Esophagus mucosa (tissue), 1 donor: ENCODE measurements around the gene LOC101059915.

ENCODE experiments used
- ATAC-seq: fragments of 200-7000 bp; cut with Tn5 transposase; one replicate; pipeline ENCODE4 v1.9.1; 2020
- donor health status: DM: yes; HTN: yes; CAD: no.

The LOC101059915 gene

GRCh38 chrX:71667328-71668247, at the start of gene LOC101059915:
Gene LOC101059915 (plus strand): TSS chrX:71667546.
- ATAC-seq = no peak

- ATAC-seq = no peak
These were observed 49.6 kb upstream of the LOC101059915 start for GRCh38 chrX:71617742-71618141.

GRCh38 chrX:71618303-71618721, 49.0 kb upstream of the LOC101059915 start, which contains the start of gene CXCR3:
Gene CXCR3 (minus strand): TSS chrX:71618511. CDS start chrX:71618449, 62 bp downstream.
- ATAC-seq = no peak

GRCh38 chrX:71618787-71619186, 48.6 kb upstream of the LOC101059915 start:
- no peak for ATAC-seq

- ATAC-seq = no peak
These were observed 48.2 kb upstream of the LOC101059915 start for GRCh38 chrX:71619193-71619592.

- no peak for ATAC-seq
These were observed 47.4 kb upstream of the LOC101059915 start for GRCh38 chrX:71619986-71620385.

- no peak for ATAC-seq
These were observed 45.7 kb upstream of the LOC101059915 start for GRCh38 chrX:71621603-71622002.

GRCh38 chrX:71622032-71622575, 45.2 kb upstream of the LOC101059915 start:
- no peak for ATAC-seq

GRCh38 chrX:71622576-71623450, 44.5 kb upstream of the LOC101059915 start:
- peak; percentile 71 for ATAC-seq

- no peak for ATAC-seq
These were observed 43.6 kb upstream of the LOC101059915 start for GRCh38 chrX:71623714-71624113.

- no peak for ATAC-seq
These were observed 41.9 kb upstream of the LOC101059915 start for GRCh38 chrX:71625471-71625870.

GRCh38 chrX:71626576-71626975, 40.8 kb upstream of the LOC101059915 start:
- peak; percentile 16 for ATAC-seq

- ATAC-seq = no peak
These were observed 39.5 kb upstream of the LOC101059915 start for GRCh38 chrX:71627588-71628404.

- ATAC-seq = no peak
These were observed 37.9 kb upstream of the LOC101059915 start for GRCh38 chrX:71629467-71629866.

- ATAC-seq = no peak
These were observed 34.3 kb upstream of the LOC101059915 start for GRCh38 chrX:71632923-71633657.

GRCh38 chrX:71634366-71634765, 33.0 kb upstream of the LOC101059915 start:
- ATAC-seq = no peak

- no peak for ATAC-seq
These were observed 30.7 kb upstream of the LOC101059915 start for GRCh38 chrX:71636438-71637252.

- ATAC-seq = no peak
These were observed 30.1 kb upstream of the LOC101059915 start for GRCh38 chrX:71637253-71637618.

- no peak for ATAC-seq
These were observed 29.5 kb upstream of the LOC101059915 start for GRCh38 chrX:71637848-71638247.

GRCh38 chrX:71638409-71638808, 28.9 kb upstream of the LOC101059915 start:
- ATAC-seq = no peak
